A673 (cell line): ENCODE measurements around the gene AGER. TPM values are rescaled to one million over a fixed set of nuclear protein-coding genes. Genes with fewer than 3 reads are reported as not detected.

Source experiments
- BruUV-seq: library from RNA; stranded (reverse); fragments of 400-500 nt; replicated peaks from 2 replicates; lab custom pipeline; 2021; lab: Mats Ljungman, UMichigan
- CTCF ChIA-PET: fragments of 300-600 bp; sonication (Branson Sonifier 250); formaldehyde crosslinking; loops from one replicate; lab custom pipeline; 2022; ENCODE audit warnings: antibody characterized with exemption; lab: Charles Lee
- POLR2A ChIA-PET: fragments of 300-600 bp; sonication (Branson Sonifier 250); formaldehyde crosslinking; loops from one replicate; lab custom pipeline; 2022; ENCODE audit warnings: antibody characterized with exemption; ENCODE audit not compliant: low non-redundant PET; lab: Charles Lee
- DNase-seq: peaks from one replicate; pipeline ENCODE4 v3.0.0-alpha.2; 2015; ENCODE audit warnings: low spot score
- H3K27ac ChIP-seq: fragments of 200-600 bp; sonication (generic); 2 replicates; pipeline ENCODE4 v1.5.1; 2016; ENCODE audit warnings: mixed run types, low read depth, mild to moderate bottlenecking, mixed read lengths, antibody characterized with exemption, low read length; ENCODE audit not compliant: poor library complexity, severe bottlenecking
- H3K27me3 ChIP-seq: fragments of 200-600 bp; sonication (generic); replicated peaks from 2 replicates; pipeline ENCODE4 v1.6.1; 2017; ENCODE audit warnings: mixed run types, low read depth, mild to moderate bottlenecking, mixed read lengths, antibody characterized with exemption, low read length; ENCODE audit not compliant: insufficient read depth, poor library complexity
- H3K36me3 ChIP-seq: fragments of 200-600 bp; sonication (generic); 2 replicates; pipeline ENCODE4 v1.6.1; 2016; ENCODE audit warnings: mixed run types, mild to moderate bottlenecking, mixed read lengths, antibody characterized with exemption, low read length; ENCODE audit not compliant: insufficient read depth, poor library complexity, severe bottlenecking
- H3K4me1 ChIP-seq: fragments of 200-600 bp; sonication (generic); 2 replicates; pipeline ENCODE4 v1.6.1; 2017; ENCODE audit warnings: mixed run types, mild to moderate bottlenecking, mixed read lengths, antibody characterized with exemption, low read length; ENCODE audit not compliant: insufficient read depth, poor library complexity, severe bottlenecking
- H3K4me3 ChIP-seq: fragments of 200-600 bp; sonication (generic); 2 replicates; pipeline ENCODE4 v1.5.1; 2016; ENCODE audit warnings: low read depth, mixed run types, mild to moderate bottlenecking, mixed read lengths, low read length; ENCODE audit not compliant: poor library complexity, severe bottlenecking
- H3K9me3 ChIP-seq: fragments of 200-600 bp; sonication (generic); 2 replicates; pipeline ENCODE4 v1.6.1; 2016; ENCODE audit warnings: mixed run types, low read depth, mild to moderate bottlenecking, mixed read lengths, antibody characterized with exemption, low read length; ENCODE audit not compliant: poor library complexity, severe bottlenecking
- CTCF ChIP-seq: fragments of 300-800, 200-600 bp; sonication (generic); conservative IDR thresholded peaks from 2 replicates; pipeline ENCODE4 v1.5.1; 2017; ENCODE audit warnings: low read depth, mild to moderate bottlenecking, antibody characterized with exemption, low read length, moderate library complexity, mixed read lengths
- EZH2 ChIP-seq: fragments of 200-600 bp; sonication (generic); IDR thresholded peaks from 2 replicates; pipeline ENCODE4 v1.6.1; 2017; ENCODE audit warnings: borderline replicate concordance, low read depth, mild to moderate bottlenecking, mixed read lengths, antibody characterized with exemption, low read length; ENCODE audit not compliant: poor library complexity, severe bottlenecking
- intact Hi-C: fragments of 100-400 bp; cut with micrococcal nuclease; formaldehyde crosslinking; loops from one replicate; pipeline ENCODE4 v1.10.0; 2022; ENCODE audit not compliant: unreplicated experiment
- total RNA-seq: library from RNA; stranded (reverse); gene quantifications from 2 replicates; pipeline ENCODE4 v1.2.3, GENCODE V29; 2021

Gene AGER
- total RNA-seq, 1 experiment from 2014 or later, result 13.3 TPM

- ChIA-PET CTCF (interaction anchor here (0.7 kb wide), 1 partner anchor 17 kb away, joined by 12 read pairs; no protein-coding TSS in a partner anchor), POLR2A (interaction anchor here (0.5 kb wide), 1 partner anchor 27 kb away, joined by 3 read pairs; no protein-coding TSS in a partner anchor)
- Histone ChIP-seq H3K4me1 (no peaks in the 10 kb centered on the region), H3K36me3 (no peaks in the 10 kb centered on the region), H3K27ac (no peak overlapping the region), H3K9me3 (no peaks in the 10 kb centered on the region), H3K4me3 (no peak overlapping the region), H3K27me3 (no peaks in the 10 kb centered on the region)
- intact Hi-C loops, result no loop called here
- DNase-seq, result no peak
- no TSS peak for BruUV-seq
- no peak for TF ChIP-seq EZH2
- TF ChIP-seq CTCF, result no peak
Observed at GRCh38 chr6:32215617-32216016, 31.6 kb upstream of the AGER start.

GRCh38 chr6:32214126-32214525 lies 30.1 kb upstream of the AGER start:
- no peak for DNase-seq
- H3K4me1 ChIP-seq, result no peaks in the 10 kb centered on the region
- H3K27ac ChIP-seq, result no peak overlapping the region
- no peaks in the 10 kb centered on the region for H3K27me3 ChIP-seq
- no TSS peak for BruUV-seq
- ChIA-PET POLR2A (no interaction called here), CTCF (no interaction called here)
- H3K36me3 ChIP-seq, result no peaks in the 10 kb centered on the region
- H3K4me3 ChIP-seq, result no peak overlapping the region
- TF ChIP-seq EZH2 (no peak), CTCF (no peak)
- no peaks in the 10 kb centered on the region for H3K9me3 ChIP-seq
- intact Hi-C loops, result no loop called here

GRCh38 chr6:32213649-32214048 lies 29.6 kb upstream of the AGER start:
- TF ChIP-seq CTCF (no peak), EZH2 (no peak)
- no peaks in the 10 kb centered on the region for H3K9me3 ChIP-seq
- H3K27me3 ChIP-seq, result no peaks in the 10 kb centered on the region
- CTCF ChIA-PET, result no interaction called here
- BruUV-seq, result no TSS peak
- intact Hi-C loops, result no loop called here
- H3K4me3 ChIP-seq, result no peak overlapping the region
- no peaks in the 10 kb centered on the region for H3K36me3 ChIP-seq
- no peaks in the 10 kb centered on the region for H3K4me1 ChIP-seq
- no peak overlapping the region for H3K27ac ChIP-seq
- DNase-seq, result no peak
- POLR2A ChIA-PET, result no interaction called here
